Frontal cortex (tissue), 4 donors: ENCODE results near the gene ELP4. TPM values are rescaled to one million over a fixed set of nuclear protein-coding genes. Genes with fewer than 3 reads are reported as not detected.
"Not testable (repeated sequence)": the region's sequence is repeated elsewhere in the genome, so short reads cannot be mapped to it uniquely, and the experiment has no call there.

Experiments used
- DNase-seq, 2 donors: peaks; one replicate each; pipeline ENCODE4 v3.0.0; 2012; ENCODE audit warnings: low spot score in 2 of 2
- FAIRE-seq: peaks from 2 replicates; lab custom pipeline; 2012; peaks lifted over from hg19 to GRCh38; lab: Jason Lieb, UNC
- total RNA-seq: library from RNA; depleted of rRNA; stranded (reverse); fragments of >200 nt; gene quantifications from one replicate; pipeline ENCODE4 v1.2.3, GENCODE V29; 2014
- donor health status: control.
- donor health status: control.
- donor health status: control.

Gene ELP4
- total RNA-seq, 1 donor from 2014 or later: 22.4 TPM

GRCh38 chr11:31690041-31690440 lies 180.5 kb downstream of the ELP4 start:
- FAIRE-seq (no peak), DNase-seq (no peak)

- no peak for FAIRE-seq
- no peak for DNase-seq
Measured at GRCh38 chr11:31690516-31690915, 180.9 kb downstream of the ELP4 start.

GRCh38 chr11:31692466-31692865 lies 182.9 kb downstream of the ELP4 start:
- no peak for DNase-seq
- no peak for FAIRE-seq

- not testable (repeated sequence) for FAIRE-seq, DNase-seq
Measured at GRCh38 chr11:31697049-31697448, 187.5 kb downstream of the ELP4 start.

- DNase-seq (no peak), FAIRE-seq (no peak)
Measured at GRCh38 chr11:31699066-31699465, 189.5 kb downstream of the ELP4 start.

GRCh38 chr11:31702966-31703365 lies 193.4 kb downstream of the ELP4 start:
- no peak for FAIRE-seq

GRCh38 chr11:31706357-31706756 lies 196.8 kb downstream of the ELP4 start:
- no peak for DNase-seq
- peak; percentile 89 for FAIRE-seq

More at GRCh38 chr11:31702966-31703365, 193.4 kb downstream of the ELP4 start:
- DNase-seq: no peak

- FAIRE-seq (no peak), DNase-seq (no peak)
Measured at GRCh38 chr11:31711137-31711536, 201.6 kb downstream of the ELP4 start.

- FAIRE-seq: no peak
- no peak for DNase-seq
Measured at GRCh38 chr11:31712851-31713250, 203.3 kb downstream of the ELP4 start.

GRCh38 chr11:31714840-31715239 lies 205.3 kb downstream of the ELP4 start:
- FAIRE-seq (no peak), DNase-seq (no peak)

GRCh38 chr11:31720225-31720624 lies 210.7 kb downstream of the ELP4 start:
- no peak for FAIRE-seq
- no peak for DNase-seq

- DNase-seq (no peak), FAIRE-seq (no peak)
Measured at GRCh38 chr11:31720671-31721365, 211.3 kb downstream of the ELP4 start.

- FAIRE-seq (no peak), DNase-seq (no peak)
Measured at GRCh38 chr11:31722754-31723153, 213.2 kb downstream of the ELP4 start.

GRCh38 chr11:31725176-31725575 lies 215.6 kb downstream of the ELP4 start:
- FAIRE-seq: no peak
- no peak for DNase-seq

GRCh38 chr11:31728432-31728831 lies 218.9 kb downstream of the ELP4 start:
- DNase-seq: no peak
- FAIRE-seq: no peak

- DNase-seq: no peak
- no peak for FAIRE-seq
Measured at GRCh38 chr11:31740131-31740530, 230.6 kb downstream of the ELP4 start.

GRCh38 chr11:31740731-31741368 lies 231.3 kb downstream of the ELP4 start:
- not testable (repeated sequence) for DNase-seq, FAIRE-seq

GRCh38 chr11:31747581-31747980 lies 238.0 kb downstream of the ELP4 start:
- no peak for FAIRE-seq
- DNase-seq: no peak

GRCh38 chr11:31757260-31757835 lies 247.8 kb downstream of the ELP4 start:
- no peak for DNase-seq
- no peak for FAIRE-seq

- FAIRE-seq (no peak), DNase-seq (no peak)
Measured at GRCh38 chr11:31761636-31762035, 252.1 kb downstream of the ELP4 start.

- FAIRE-seq: no peak
- no peak for DNase-seq
Measured at GRCh38 chr11:31763296-31763695, 253.7 kb downstream of the ELP4 start.
